ENCODE results near the gene TRAF2. TPM values are rescaled to one million over a fixed set of nuclear protein-coding genes. Genes with fewer than 3 reads are reported as not detected.

TRAF2 gene
- total RNA-seq, 3 donors from 2014 or later = 3.4 to 8.9 (median 8.5) TPM

GRCh38 chr9:136943291-136944211 lies 57.2 kb downstream of the TRAF2 start:
- peak overlapping the region; percentile 62 to 91 (median 85) for H3K4me3 ChIP-seq
- intact Hi-C loops (cut with DNase I; ENCODE audit: low total_unique reads) = loop anchor here (2.0 kb wide), 1 partner anchor 59 kb away; no protein-coding TSS in a partner anchor
- TF ChIP-seq, protein P1, sequence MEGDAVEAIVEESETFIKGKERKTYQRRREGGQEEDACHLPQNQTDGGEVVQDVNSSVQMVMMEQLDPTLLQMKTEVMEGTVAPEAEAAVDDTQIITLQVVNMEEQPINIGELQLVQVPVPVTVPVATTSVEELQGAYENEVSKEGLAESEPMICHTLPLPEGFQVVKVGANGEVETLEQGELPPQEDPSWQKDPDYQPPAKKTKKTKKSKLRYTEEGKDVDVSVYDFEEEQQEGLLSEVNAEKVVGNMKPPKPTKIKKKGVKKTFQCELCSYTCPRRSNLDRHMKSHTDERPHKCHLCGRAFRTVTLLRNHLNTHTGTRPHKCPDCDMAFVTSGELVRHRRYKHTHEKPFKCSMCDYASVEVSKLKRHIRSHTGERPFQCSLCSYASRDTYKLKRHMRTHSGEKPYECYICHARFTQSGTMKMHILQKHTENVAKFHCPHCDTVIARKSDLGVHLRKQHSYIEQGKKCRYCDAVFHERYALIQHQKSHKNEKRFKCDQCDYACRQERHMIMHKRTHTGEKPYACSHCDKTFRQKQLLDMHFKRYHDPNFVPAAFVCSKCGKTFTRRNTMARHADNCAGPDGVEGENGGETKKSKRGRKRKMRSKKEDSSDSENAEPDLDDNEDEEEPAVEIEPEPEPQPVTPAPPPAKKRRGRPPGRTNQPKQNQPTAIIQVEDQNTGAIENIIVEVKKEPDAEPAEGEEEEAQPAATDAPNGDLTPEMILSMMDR (IDR thresholded peaks at IDR 0.05) = no peak
- TF ChIP-seq POLR2A (IDR thresholded peaks at IDR 0.05) (no peak), POLR2AphosphoS5 (IDR thresholded peaks at IDR 0.05) (no peak)
- no peaks in the 10 kb centered on the region for H3K27me3 ChIP-seq
- H3K36me3 ChIP-seq = peaks cover 11% of the 10 kb centered on the region
- H3K4me1 ChIP-seq = peaks cover 8 to 10% of the 10 kb centered on the region in 2 donors
- H3K9me3 ChIP-seq = no peaks in the 10 kb centered on the region
- peak overlapping the region; percentile 83 to 92 for H3K27ac ChIP-seq
- DNase-seq (ENCODE audit: low spot score in 2 of 2) = no peak

GRCh38 chr9:136944212-136944518 lies 57.8 kb downstream of the TRAF2 start:
- DNase-seq (ENCODE audit: low spot score in 2 of 2) = no peak
- TF ChIP-seq, protein P1 (IDR thresholded peaks at IDR 0.05) = no peak
- no peak for TF ChIP-seq POLR2A (IDR thresholded peaks at IDR 0.05)
- no peak for TF ChIP-seq POLR2AphosphoS5 (IDR thresholded peaks at IDR 0.05)
- H3K9me3 ChIP-seq = no peaks in the 10 kb centered on the region
- H3K4me3 ChIP-seq = peak overlapping the region; percentile 62 to 91 (median 85)
- peak overlapping the region; percentile 83 to 92 for H3K27ac ChIP-seq
- H3K36me3 ChIP-seq = peaks cover 11% of the 10 kb centered on the region
- H3K27me3 ChIP-seq = no peaks in the 10 kb centered on the region
- intact Hi-C loops (cut with DNase I; ENCODE audit: low total_unique reads) = no loop called here
- peaks cover 8 to 12% of the 10 kb centered on the region in 2 donors for H3K4me1 ChIP-seq

- peak; percentile 84 to 93 for DNase-seq (ENCODE audit: low spot score in 2 of 2)
- Histone ChIP-seq H3K36me3 (peaks cover 11% of the 10 kb centered on the region), H3K27ac (peak within 1 kb of the TSS; percentile 83 to 92), H3K4me3 (peak within 1 kb of the TSS; percentile 62 to 91 (median 85)), H3K4me1 (peaks cover 8 to 17% of the 10 kb centered on the region in 2 donors), H3K27me3 (no peaks in the 10 kb centered on the region), H3K9me3 (no peaks in the 10 kb centered on the region)
- TF ChIP-seq POLR2AphosphoS5 (IDR thresholded peaks at IDR 0.05) (peak in 2 of 3 donors; percentile 54 to 60), POLR2A (IDR thresholded peaks at IDR 0.05) (no peak)
- TF ChIP-seq, protein P1 (IDR thresholded peaks at IDR 0.05) = peak; percentile 97 to 99 (median 98)
- intact Hi-C loops (cut with DNase I; ENCODE audit: low total_unique reads) = no loop called here
Measured at GRCh38 chr9:136944519-136945332, 58.4 kb downstream of the TRAF2 start, which contains the start of the genes C8G and FBXW5. Gene C8G (plus strand): TSS chr9:136945243. CDS start chr9:136945321, 78 bp downstream. Gene FBXW5 (minus strand): TSS chr9:136944738. CDS start chr9:136944083, 655 bp downstream.

DNA sequence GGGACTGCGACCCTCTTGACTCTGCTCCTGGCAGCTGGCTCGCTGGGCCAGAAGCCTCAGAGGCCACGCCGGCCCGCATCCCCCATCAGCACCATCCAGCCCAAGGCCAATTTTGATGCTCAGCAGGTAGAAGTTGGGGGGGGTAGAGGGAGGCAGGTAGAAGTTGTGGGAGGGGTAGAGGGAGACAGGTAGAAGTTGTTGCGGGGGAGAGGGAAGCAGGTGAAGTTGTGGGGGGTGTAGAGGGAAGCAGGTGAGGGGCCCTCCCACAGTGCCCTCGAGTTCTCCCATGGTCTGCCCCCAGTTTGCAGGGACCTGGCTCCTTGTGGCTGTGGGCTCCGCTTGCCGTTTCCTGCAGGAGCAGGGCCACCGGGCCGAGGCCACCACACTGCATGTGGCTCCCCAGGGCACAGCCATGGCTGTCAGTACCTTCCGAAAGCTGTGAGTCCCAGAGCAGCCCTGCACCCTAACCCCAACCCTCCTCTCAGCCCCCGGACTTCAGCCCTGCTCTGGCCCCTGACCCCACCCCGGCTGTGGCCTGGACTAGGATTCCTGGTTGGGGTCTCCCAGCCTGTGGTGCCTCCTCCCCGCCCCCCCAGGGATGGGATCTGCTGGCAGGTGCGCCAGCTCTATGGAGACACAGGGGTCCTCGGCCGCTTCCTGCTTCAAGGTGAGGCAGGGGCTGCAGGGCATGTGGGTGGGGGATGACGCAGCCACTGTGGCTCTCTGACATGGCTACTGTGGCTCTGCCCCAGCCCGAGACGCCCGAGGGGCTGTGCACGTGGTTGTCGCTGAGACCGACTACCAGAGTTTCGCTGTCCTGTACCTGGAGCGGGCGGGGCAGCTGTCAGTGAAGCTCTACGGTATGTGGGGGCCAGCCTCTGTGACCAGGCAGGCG lies 59.3 kb downstream of the TRAF2 start:
- H3K27me3 ChIP-seq = no peaks in the 10 kb centered on the region
- H3K36me3 ChIP-seq = peaks cover 11% of the 10 kb centered on the region
- TF ChIP-seq POLR2A (IDR thresholded peaks at IDR 0.05) (no peak), POLR2AphosphoS5 (IDR thresholded peaks at IDR 0.05) (no peak)
- TF ChIP-seq, protein P1 (IDR thresholded peaks at IDR 0.05) = no peak
- no peak overlapping the region for H3K27ac ChIP-seq
- H3K4me1 ChIP-seq = peaks cover 8 to 17% of the 10 kb centered on the region in 2 donors
- no peak overlapping the region for H3K4me3 ChIP-seq
- H3K9me3 ChIP-seq = no peaks in the 10 kb centered on the region
- DNase-seq (ENCODE audit: low spot score in 2 of 2) = no peak
- intact Hi-C loops (cut with DNase I; ENCODE audit: low total_unique reads) = no loop called here
